HepG2 (cell line): Measurements from ENCODE around the gene ARHGEF9. TPM values are rescaled to one million over a fixed set of nuclear protein-coding genes. Genes with fewer than 3 reads are reported as not detected.

ENCODE experiments used
- ATAC-seq: fragments of 200-7000 bp; cut with Tn5 transposase; 3 replicates; pipeline ENCODE4 v1.9.1; 2020; ENCODE audit warnings: mild to moderate bottlenecking, moderate library complexity
- BruUV-seq: library from RNA; stranded (reverse); fragments of 400-500 nt; replicated peaks from 2 replicates; lab custom pipeline; 2021; lab: Mats Ljungman, UMichigan
- CTCF ChIA-PET: fragments of 300-600 bp; formaldehyde crosslinking; extraction: SDS; loops from one replicate; lab custom pipeline; 2021; ENCODE audit warnings: low total read pairs, inconsistent platforms, low intra/inter-chr PET ratio; lab: Yijun Ruan, JAX
- POLR2A ChIA-PET: fragments of 350-600 bp; sonication (Branson Sonifier 250); formaldehyde crosslinking; loops from one replicate; lab custom pipeline; 2020; ENCODE audit warnings: antibody characterized with exemption, inconsistent platforms; lab: Yijun Ruan, JAX
- DNase-seq: peaks from one replicate; pipeline ENCODE4 v3.0.0-alpha.2; 2015; ENCODE audit warnings: low spot score
- FAIRE-seq: peaks from 3 replicates; lab custom pipeline; 2011; peaks lifted over from hg19 to GRCh38; lab: Jason Lieb, UNC
- H2AFZ ChIP-seq: one replicate; pipeline ENCODE4 v1.6.1; 2011; ENCODE audit warnings: low read length, inconsistent platforms
- H3K27ac ChIP-seq: fragments of 300-600 bp; 3 replicates; pipeline ENCODE4 v1.8.0; 2011; ENCODE audit warnings: mixed run types, mild to moderate bottlenecking, mixed read lengths, low read length, inconsistent platforms; ENCODE audit not compliant: insufficient read depth; ENCODE audit errors: extremely low read length
- H3K27me3 ChIP-seq, 2 experiments: fragments of 200-600 bp in 1 of 2; 2 replicates in 1 of 2; 3 replicates in 1 of 2; pipeline versions ENCODE4 v1.6.0 to v1.8.0; 2011; ENCODE audit warnings: low read length in 2 of 2, mild to moderate bottlenecking in 2 of 2, moderate library complexity in 2 of 2, inconsistent platforms in 1 of 2; ENCODE audit not compliant: insufficient read depth in 2 of 2, control insufficient read depth in 1 of 2
- H3K36me3 ChIP-seq, 2 experiments: fragments of 200-600 bp in 1 of 2; replicated peaks in 1 of 2; 2 replicates in 1 of 2; 3 replicates in 1 of 2; pipeline versions ENCODE4 v1.5.1 to v1.8.0; 2011; ENCODE audit warnings: low read length in 2 of 2, inconsistent platforms in 1 of 2; ENCODE audit not compliant: insufficient read depth in 2 of 2, control insufficient read depth in 1 of 2
- H3K4me1 ChIP-seq: 2 replicates; pipeline ENCODE4 v1.5.1; 2012; ENCODE audit warnings: low read length, inconsistent platforms; ENCODE audit not compliant: insufficient read depth
- H3K4me2 ChIP-seq: 2 replicates; pipeline ENCODE4 v1.6.0; 2011; ENCODE audit warnings: low read depth, low read length, inconsistent platforms
- H3K4me3 ChIP-seq, 3 experiments: fragments of 200-600 bp in 1 of 3; sonication (generic), shearing (Covaris generic) in 1 of 3; replicated peaks in 1 of 3; 2 replicates each; pipeline ENCODE4 v1.5.1; 2011 to 2016; ENCODE audit warnings: low read length in 3 of 3, inconsistent platforms in 2 of 3, low read depth in 2 of 3, mild to moderate bottlenecking in 2 of 3, control low read depth in 1 of 3, mixed read lengths in 1 of 3; ENCODE audit not compliant: insufficient read depth in 1 of 3
- H3K79me2 ChIP-seq: one replicate; pipeline ENCODE4 v1.6.1; 2011; ENCODE audit warnings: low read length, inconsistent platforms; ENCODE audit not compliant: insufficient read depth
- H3K9ac ChIP-seq: 2 replicates; pipeline ENCODE4 v1.6.0; 2011; ENCODE audit warnings: mild to moderate bottlenecking, low read depth, low read length, inconsistent platforms; ENCODE audit not compliant: insufficient read depth
- H3K9me3 ChIP-seq: 2 replicates; pipeline ENCODE4 v1.5.1; 2012; ENCODE audit warnings: mild to moderate bottlenecking, low read length
- H4K20me1 ChIP-seq: 2 replicates; pipeline ENCODE4 v1.6.0; 2011; ENCODE audit warnings: inconsistent platforms, mild to moderate bottlenecking, low read length, moderate library complexity; ENCODE audit not compliant: insufficient read depth
- ARNT2 ChIP-seq: sonication (generic); formaldehyde crosslinking; IDR thresholded peaks from 2 replicates; pipeline ENCODE4 v1.8.0; 2022; ENCODE audit warnings: mild to moderate bottlenecking, low read depth, missing genetic modification reagents, moderate library complexity
- CCDC6 ChIP-seq: sonication (generic); formaldehyde crosslinking; IDR thresholded peaks from 2 replicates; pipeline ENCODE4 v1.8.1; 2022; ENCODE audit warnings: mild to moderate bottlenecking, missing genetic modification reagents, moderate library complexity
- ESRRA ChIP-seq: sonication (generic); formaldehyde crosslinking; IDR thresholded peaks from 2 replicates; pipeline ENCODE4 v1.5.1; 2020; ENCODE audit warnings: mild to moderate bottlenecking, low read depth, missing genetic modification reagents
- JUN ChIP-seq: sonication (generic); formaldehyde crosslinking; IDR thresholded peaks from 2 replicates; pipeline ENCODE4 v1.4.0; 2020; ENCODE audit warnings: mild to moderate bottlenecking, missing genetic modification reagents
- MBNL3 ChIP-seq: fragments of 250-450 bp; sonication (Bioruptor Pico); conservative IDR thresholded peaks from 2 replicates; pipeline ENCODE4 v1.8.0; 2022; ENCODE audit warnings: mild to moderate bottlenecking, inconsistent platforms
- SNAPC2 ChIP-seq: sonication (generic); formaldehyde crosslinking; IDR thresholded peaks from 2 replicates; pipeline ENCODE4 v1.8.1; 2022; ENCODE audit warnings: mild to moderate bottlenecking, missing genetic modification reagents
- ZMAT3 ChIP-seq: sonication (generic); formaldehyde crosslinking; conservative IDR thresholded peaks from 2 replicates; pipeline ENCODE4 v1.7.0; 2021; ENCODE audit warnings: missing genetic modification reagents
- ZNF225 ChIP-seq: sonication (generic); formaldehyde crosslinking; IDR thresholded peaks from 2 replicates; pipeline ENCODE4 v1.4.0; 2020; ENCODE audit warnings: mild to moderate bottlenecking, missing genetic modification reagents
- ZNF253 ChIP-seq: sonication (generic); formaldehyde crosslinking; IDR thresholded peaks from 2 replicates; pipeline ENCODE4 v1.8.0; 2022; ENCODE audit warnings: mild to moderate bottlenecking, missing genetic modification reagents, borderline replicate concordance
- ZNF557 ChIP-seq: sonication (generic); formaldehyde crosslinking; IDR thresholded peaks from 2 replicates; pipeline ENCODE4 v1.4.0; 2020; ENCODE audit warnings: missing genetic modification reagents
- ZNF703 ChIP-seq: sonication (generic); formaldehyde crosslinking; IDR thresholded peaks from 2 replicates; pipeline ENCODE4 v1.5.1; 2020; ENCODE audit warnings: missing genetic modification reagents, mild to moderate bottlenecking, moderate library complexity, borderline replicate concordance
- ZNF772 ChIP-seq: sonication (generic); formaldehyde crosslinking; IDR thresholded peaks from 2 replicates; pipeline ENCODE4 v1.5.0; 2020; ENCODE audit warnings: mild to moderate bottlenecking, missing genetic modification reagents
- ZNF780A ChIP-seq: sonication (generic); formaldehyde crosslinking; IDR thresholded peaks from 2 replicates; pipeline ENCODE4 v1.8.0; 2022; ENCODE audit warnings: mild to moderate bottlenecking, missing genetic modification reagents, moderate library complexity
- WGBS: methylation state at CpG from one replicate; pipeline ENCODE4 v1.1.6; 2017; ENCODE audit warnings: low lambda C conversion rate; 5-methylcytosine and 5-hydroxymethylcytosine counted together
- in situ Hi-C: cut with HindIII; loops from 2 replicates; pipeline ENCODE4 v1.10.0; 2017; ENCODE audit warnings: low pct_unique_long_range_greater_than_20kb; ENCODE audit not compliant: extremely low pct_ligation_motif_present
- intact Hi-C: fragments of 100-400 bp; cut with micrococcal nuclease; formaldehyde crosslinking; loops from one replicate; pipeline ENCODE4 v1.10.0; 2022; ENCODE audit not compliant: unreplicated experiment
- polyA plus RNA-seq, 8 experiments: library from polyadenylated mRNA; depleted of rRNA in 3 of 8; stranded (reverse) in 7 of 8; unstranded in 1 of 8; fragments of >200 nt; fragmentation: Illumina TruSeq in 4 of 8; extraction: Trizol in 4 of 8; gene quantifications; 2 replicates each; pipeline versions ENCODE4 v1.2.1 to v1.2.3, GENCODE V29; 2011 to 2016; ENCODE audit warnings: low read depth in 4 of 8, missing spikeins in 1 of 8, mixed read lengths in 1 of 8; ENCODE audit not compliant: insufficient read depth in 1 of 8
- total RNA-seq, 5 experiments: library from RNA; depleted of rRNA; stranded (reverse); fragments of >200 nt; fragmentation: Illumina TruSeq; extraction: Trizol; gene quantifications; 2 replicates each; pipeline ENCODE4 v1.2.3, GENCODE V29; 2016; ENCODE audit warnings: low read depth in 1 of 5
- TF ChIP-seq, protein P1 (sequence below): sonication (generic); formaldehyde crosslinking; IDR thresholded peaks from 2 replicates; pipeline ENCODE4 v1.4.0; 2020; ENCODE audit warnings: missing genetic modification reagents
- TF ChIP-seq, protein P2 (sequence below): sonication (generic); formaldehyde crosslinking; IDR thresholded peaks from 2 replicates; pipeline ENCODE4 v1.5.0; 2020; ENCODE audit warnings: mild to moderate bottlenecking, missing genetic modification reagents
- TF ChIP-seq, protein P3 (sequence below): sonication (generic); formaldehyde crosslinking; IDR thresholded peaks from 2 replicates; pipeline ENCODE4 v1.5.0; 2020; ENCODE audit warnings: missing genetic modification reagents, mild to moderate bottlenecking, borderline replicate concordance
- TF ChIP-seq, protein P4 (sequence below): IDR thresholded peaks from 2 replicates; pipeline ENCODE4 v1.6.1; 2016; ENCODE audit warnings: missing compliant biosample characterization, missing genetic modification reagents, borderline replicate concordance

The ARHGEF9 gene
- total and polyA plus RNA-seq, 2 of the 13 experiments (the other 11 are each of a cell fraction or from before 2014, with no cell fraction given), result 0.91 to 1.8 TPM

DNA sequence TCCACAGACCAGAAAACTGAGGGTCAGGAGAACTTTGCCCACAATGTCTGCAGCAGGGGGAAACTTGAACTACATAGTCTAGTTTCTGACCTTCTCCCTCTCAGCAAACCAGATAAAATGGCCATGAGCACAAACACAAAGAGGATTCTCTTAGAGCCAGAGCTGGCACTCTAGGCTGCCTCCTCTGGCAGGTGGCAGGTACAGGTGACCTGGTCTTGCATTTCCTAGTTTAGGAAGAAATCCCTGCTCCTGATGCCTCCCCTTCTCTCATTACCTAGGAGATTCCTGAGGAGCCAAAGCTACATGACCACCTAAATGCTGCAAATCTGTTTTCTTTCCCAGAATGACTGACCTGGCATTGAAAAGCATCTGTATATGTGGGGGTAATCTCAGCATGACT, 45.1 kb downstream of the ARHGEF9 start:
- ATAC-seq, result no peak
- no peak for FAIRE-seq
- Histone ChIP-seq H3K4me3 (no peak overlapping the region), H3K9me3 (no peaks in the 10 kb centered on the region), H3K4me2 (no peak overlapping the region), H3K27me3 (no peaks in the 10 kb centered on the region), H3K79me2 (no peaks in the 10 kb centered on the region), H3K9ac (no peak overlapping the region), H3K4me1 (no peaks in the 10 kb centered on the region), H3K27ac (no peak overlapping the region), H4K20me1 (no peaks in the 10 kb centered on the region), H3K36me3 (no peaks in the 10 kb centered on the region), H2AFZ (no peak overlapping the region)
- no peak for DNase-seq
- POLR2A ChIA-PET, result no interaction called here
- TF ChIP-seq ZNF772 (CRISPR knock-in tag) (no peak), ZNF253 (CRISPR knock-in tag) (no peak), ZNF703 (no peak), MBNL3 (CRISPR knock-in tag) (no peak), ESRRA (CRISPR knock-in tag) (no peak)
- TF ChIP-seq, protein P1, sequence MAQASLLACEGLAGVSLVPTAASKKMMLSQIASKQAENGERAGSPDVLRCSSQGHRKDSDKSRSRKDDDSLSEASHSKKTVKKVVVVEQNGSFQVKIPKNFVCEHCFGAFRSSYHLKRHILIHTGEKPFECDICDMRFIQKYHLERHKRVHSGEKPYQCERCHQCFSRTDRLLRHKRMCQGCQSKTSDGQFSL (CRISPR knock-in tag), result no peak
- TF ChIP-seq, protein P2, sequence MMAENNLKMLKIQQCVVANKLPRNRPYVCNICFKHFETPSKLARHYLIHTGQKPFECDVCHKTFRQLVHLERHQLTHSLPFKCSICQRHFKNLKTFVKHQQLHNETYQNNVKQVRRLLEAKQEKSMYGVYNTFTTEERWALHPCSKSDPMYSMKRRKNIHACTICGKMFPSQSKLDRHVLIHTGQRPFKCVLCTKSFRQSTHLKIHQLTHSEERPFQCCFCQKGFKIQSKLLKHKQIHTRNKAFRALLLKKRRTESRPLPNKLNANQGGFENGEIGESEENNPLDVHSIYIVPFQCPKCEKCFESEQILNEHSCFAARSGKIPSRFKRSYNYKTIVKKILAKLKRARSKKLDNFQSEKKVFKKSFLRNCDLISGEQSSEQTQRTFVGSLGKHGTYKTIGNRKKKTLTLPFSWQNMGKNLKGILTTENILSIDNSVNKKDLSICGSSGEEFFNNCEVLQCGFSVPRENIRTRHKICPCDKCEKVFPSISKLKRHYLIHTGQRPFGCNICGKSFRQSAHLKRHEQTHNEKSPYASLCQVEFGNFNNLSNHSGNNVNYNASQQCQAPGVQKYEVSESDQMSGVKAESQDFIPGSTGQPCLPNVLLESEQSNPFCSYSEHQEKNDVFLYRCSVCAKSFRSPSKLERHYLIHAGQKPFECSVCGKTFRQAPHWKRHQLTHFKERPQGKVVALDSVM, result no peak
- in situ Hi-C loops (no loop called here), intact Hi-C loops (no loop called here)
- CTCF ChIA-PET, result no interaction called here
- BruUV-seq, result no TSS peak

DNA sequence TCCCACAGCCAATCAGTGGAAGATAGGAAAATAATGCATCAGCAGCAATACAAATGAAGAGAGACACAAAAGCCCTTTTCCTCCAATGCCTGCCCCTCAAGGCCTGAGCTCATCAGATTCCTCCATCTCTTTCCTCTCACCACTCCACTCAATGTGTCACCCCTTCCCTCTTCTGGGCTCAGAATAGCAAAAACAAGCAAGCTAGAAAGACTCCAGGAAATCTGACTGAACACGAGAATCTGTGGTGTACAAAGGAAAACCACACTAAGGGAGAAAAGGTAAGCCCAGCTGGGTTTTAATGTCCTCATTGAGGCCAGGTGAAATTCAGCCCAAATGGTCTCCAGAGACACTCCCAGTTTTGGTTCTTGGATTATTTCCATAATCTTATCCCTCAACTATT, 46.3 kb downstream of the ARHGEF9 start:
- Histone ChIP-seq H3K9me3 (no peaks in the 10 kb centered on the region), H3K4me3 (no peak overlapping the region), H3K79me2 (no peaks in the 10 kb centered on the region), H3K4me1 (no peaks in the 10 kb centered on the region), H3K4me2 (no peak overlapping the region), H4K20me1 (no peaks in the 10 kb centered on the region), H3K27ac (no peak overlapping the region), H3K36me3 (no peaks in the 10 kb centered on the region), H2AFZ (no peak overlapping the region), H3K9ac (no peak overlapping the region), H3K27me3 (no peaks in the 10 kb centered on the region)
- ChIA-PET POLR2A (no interaction called here), CTCF (no interaction called here)
- intact Hi-C loops (no loop called here), in situ Hi-C loops (no loop called here)
- ATAC-seq (no peak), DNase-seq (no peak), FAIRE-seq (no peak)
- BruUV-seq, result no TSS peak
- 70% methylated on average over 1 of the region's 1 CpG for WGBS
- no peak for TF ChIP-seq ZMAT3 (CRISPR knock-in tag)
- TF ChIP-seq SNAPC2 (CRISPR knock-in tag), result no peak
- TF ChIP-seq, protein P3, sequence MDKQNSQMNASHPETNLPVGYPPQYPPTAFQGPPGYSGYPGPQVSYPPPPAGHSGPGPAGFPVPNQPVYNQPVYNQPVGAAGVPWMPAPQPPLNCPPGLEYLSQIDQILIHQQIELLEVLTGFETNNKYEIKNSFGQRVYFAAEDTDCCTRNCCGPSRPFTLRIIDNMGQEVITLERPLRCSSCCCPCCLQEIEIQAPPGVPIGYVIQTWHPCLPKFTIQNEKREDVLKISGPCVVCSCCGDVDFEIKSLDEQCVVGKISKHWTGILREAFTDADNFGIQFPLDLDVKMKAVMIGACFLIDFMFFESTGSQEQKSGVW, result no peak
- TF ChIP-seq ZNF225 (CRISPR knock-in tag), result no peak
- no peak for TF ChIP-seq ARNT2 (CRISPR knock-in tag)
- no peak for TF ChIP-seq CCDC6 (CRISPR knock-in tag)
- TF ChIP-seq ZNF557 (CRISPR knock-in tag), result no peak
- TF ChIP-seq, protein P4, sequence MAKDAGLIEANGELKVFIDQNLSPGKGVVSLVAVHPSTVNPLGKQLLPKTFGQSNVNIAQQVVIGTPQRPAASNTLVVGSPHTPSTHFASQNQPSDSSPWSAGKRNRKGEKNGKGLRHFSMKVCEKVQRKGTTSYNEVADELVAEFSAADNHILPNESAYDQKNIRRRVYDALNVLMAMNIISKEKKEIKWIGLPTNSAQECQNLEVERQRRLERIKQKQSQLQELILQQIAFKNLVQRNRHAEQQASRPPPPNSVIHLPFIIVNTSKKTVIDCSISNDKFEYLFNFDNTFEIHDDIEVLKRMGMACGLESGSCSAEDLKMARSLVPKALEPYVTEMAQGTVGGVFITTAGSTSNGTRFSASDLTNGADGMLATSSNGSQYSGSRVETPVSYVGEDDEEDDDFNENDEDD, result no peak
- no peak for TF ChIP-seq ZNF780A (CRISPR knock-in tag)
- TF ChIP-seq JUN (CRISPR knock-in tag), result no peak
